Epidermal melanocyte (primary cell): Measurements from ENCODE around the gene LHX4.

Experiments
- DNase-seq: peaks from one replicate; pipeline ENCODE4 v3.0.0; 2011; ENCODE audit warnings: low spot score; ENCODE audit not compliant: insufficient read length

Gene LHX4

DNA sequence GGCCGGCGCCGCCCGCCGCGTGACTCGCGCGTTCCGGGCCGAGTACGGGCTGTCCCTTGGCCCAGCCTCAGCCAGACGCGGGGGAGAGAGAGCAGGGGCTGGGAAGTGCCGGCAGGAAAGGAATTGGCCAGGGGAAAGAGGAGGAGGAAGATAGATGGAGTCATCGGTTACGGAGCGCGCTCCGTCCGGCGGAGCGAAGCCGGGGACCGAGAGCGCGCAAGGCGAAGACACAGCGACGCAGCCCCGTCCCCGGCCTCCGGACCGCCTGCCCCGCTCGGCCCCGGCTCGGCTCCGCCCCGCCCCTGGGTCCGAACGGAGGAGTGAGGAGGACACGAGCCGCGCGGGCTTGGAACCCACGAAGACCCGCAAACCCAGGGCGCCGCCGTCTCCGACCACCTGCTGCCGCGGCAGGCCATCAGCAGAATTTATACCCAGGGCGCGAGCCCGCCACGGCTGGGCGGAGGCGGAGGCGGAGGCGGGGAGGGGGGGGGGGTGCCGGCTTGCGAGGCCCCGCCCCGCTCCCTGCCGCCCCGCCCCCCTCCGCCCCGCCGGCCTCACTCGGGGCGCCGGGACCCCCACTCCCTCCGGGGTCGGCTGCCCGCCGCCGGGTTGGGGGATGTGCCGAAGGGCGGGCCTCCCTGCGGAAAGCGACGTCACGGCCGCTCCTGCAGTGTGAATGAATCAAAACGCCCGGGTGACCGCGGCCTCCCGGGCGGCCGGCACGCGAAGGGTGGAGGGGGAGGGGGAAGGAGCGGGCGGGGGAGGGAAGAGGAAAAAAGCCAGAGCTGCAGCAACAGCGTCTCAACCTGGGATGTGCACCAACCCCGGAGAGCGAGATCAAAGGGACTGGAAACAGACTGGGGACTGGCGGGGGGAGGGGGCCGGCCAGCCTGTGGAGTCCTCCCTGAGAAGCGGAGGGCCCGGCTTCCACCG lies at the start of gene LHX4:
LHX4 (plus strand) TSS at position 782 of the 933 bp plus-strand sequence. CDS start 266 bp downstream, outside the sequence.
- DNase-seq = no peak

DNA sequence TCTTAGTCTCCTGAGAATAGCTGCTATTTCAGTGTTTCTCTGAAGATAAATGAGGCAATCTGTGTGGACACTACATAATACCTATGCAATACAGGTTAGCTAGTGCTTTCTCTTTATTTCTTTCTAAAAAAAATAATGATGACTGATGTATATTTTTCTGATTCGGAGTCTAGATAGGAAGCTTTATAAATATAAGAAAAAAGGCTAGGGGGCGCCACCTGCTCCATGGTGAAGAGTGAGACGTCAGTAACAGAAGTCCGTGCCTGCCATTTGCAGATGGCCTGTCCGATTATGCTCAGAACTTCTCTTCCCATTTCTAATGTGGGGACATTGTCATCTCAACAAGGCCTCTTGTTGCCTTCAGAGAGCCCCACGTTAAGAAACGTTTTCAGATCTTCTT lies 49.0 kb upstream of the LHX4 start:
- no peak for DNase-seq

DNA sequence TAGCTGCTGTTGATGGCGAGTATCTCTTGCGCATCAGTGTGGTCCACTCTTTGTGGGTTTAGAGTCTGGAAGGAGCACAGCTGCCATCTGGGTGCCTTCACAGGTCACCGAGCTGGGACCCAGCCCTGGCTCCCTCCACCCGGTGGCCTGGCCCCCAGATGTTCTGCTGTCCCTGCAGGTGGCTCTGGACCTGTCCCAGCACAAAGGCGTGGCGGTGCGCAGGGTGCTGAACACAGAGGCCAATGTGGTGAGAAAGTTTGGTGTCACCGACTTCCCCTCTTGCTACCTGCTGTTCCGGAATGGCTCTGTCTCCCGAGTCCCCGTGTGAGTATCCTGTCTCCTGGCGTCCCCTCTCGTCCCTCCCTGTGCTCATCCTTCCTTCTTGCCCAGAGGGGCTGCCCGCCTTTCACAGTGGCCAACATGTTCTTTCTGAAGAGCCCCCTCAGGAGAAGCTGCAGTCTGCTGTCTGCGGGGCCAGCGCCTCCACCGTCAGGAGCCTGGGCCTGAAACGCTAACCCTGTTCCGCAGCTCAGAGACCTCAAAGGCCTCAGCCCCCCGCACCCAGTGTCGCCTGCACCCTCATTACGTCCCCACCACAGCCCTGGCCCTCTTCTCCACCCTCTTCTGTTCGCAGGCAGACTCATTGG lies 47.9 kb upstream of the LHX4 start:
- DNase-seq = no peak

DNA sequence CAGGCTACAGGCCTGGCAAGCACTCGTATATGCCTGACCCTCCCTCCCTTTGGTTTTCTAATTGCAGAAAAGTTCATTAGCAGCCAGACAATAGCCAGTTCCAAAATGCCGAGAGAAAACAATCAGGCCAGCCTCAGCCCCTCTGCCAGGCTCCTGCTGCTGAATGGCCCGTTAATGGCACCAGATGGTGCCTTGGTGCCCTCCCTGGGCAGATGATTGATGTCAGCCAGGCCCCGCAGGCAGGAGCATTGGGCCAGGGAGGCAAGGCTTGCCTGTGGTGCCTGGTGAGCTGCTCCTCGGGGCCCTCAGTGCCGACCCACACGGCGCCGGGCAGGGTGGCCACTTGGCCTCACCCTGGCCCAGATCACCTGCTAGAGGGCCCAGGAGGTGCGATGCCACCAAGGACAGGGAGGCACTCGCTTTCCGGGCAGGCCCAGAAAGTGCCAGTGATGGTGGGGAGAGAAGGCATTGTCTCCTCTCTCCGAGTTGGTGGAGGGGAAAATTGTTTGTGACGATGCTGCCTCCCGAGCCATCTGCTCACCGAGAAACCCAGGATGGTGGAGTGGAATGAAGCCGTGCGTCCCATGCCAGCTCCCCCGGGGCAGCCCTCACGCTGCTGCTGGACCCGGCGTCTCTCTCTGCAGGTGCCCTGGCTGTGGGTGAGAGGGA lies 47.3 kb upstream of the LHX4 start:
- no peak for DNase-seq

DNA sequence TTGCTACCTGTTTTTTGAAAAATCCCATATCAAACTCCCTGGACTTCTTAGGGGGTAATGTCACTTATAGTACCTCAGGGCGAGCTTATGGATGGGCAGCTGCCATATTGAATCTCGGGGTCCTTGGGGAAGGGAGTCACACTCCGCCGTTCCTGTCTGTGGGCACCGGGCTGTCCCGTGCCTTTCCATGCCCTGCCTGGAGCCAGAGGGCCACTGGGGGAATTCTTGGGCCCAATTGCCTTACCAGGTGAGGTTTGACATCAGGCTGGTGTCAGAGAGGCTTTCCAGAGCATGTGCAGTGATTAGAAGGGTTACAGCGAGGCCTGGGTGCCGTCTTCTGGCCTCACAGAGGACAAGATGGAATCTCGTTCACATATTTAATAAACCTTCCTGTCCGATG lies 46.6 kb upstream of the LHX4 start:
- no peak for DNase-seq

DNA sequence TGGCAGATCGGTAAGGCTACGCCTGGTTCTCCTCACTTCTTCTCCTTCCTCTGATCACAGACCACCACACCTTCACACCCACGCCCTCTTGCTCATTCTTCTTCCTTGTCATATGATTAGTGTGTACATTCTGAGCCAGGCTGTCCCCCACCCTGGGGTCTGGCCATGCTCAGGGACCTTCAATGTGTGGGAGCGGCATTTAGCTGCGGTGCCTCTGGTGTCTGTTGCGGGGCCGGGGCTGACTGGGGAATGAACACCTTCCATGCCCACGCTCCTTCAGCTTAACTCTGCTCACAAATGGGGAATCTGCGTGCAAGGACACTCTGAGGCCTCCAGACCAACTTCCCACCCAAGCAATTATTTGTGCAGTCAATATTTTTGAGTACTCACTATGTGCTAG lies 46.0 kb upstream of the LHX4 start:
- no peak for DNase-seq

DNA sequence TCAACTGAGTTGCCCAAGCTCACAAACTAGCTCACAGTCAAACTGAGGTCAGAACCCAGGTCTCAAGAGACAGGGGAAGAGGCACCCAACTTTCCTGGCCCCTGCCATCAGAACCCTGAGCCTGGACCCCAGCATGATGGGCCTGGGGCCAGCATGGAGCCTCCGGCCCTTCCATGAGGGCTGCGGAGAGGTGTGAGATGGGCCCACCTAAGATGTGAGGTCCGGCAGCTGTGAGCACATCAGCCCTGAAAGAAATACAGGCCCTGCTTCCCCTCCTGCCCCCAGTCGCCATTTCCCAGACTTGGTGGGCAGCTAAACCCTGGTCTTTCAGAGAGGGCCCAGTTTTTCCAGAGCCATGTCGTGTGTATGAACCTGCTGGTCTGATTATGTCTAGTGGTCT lies 44.8 kb upstream of the LHX4 start:
- DNase-seq = no peak

DNA sequence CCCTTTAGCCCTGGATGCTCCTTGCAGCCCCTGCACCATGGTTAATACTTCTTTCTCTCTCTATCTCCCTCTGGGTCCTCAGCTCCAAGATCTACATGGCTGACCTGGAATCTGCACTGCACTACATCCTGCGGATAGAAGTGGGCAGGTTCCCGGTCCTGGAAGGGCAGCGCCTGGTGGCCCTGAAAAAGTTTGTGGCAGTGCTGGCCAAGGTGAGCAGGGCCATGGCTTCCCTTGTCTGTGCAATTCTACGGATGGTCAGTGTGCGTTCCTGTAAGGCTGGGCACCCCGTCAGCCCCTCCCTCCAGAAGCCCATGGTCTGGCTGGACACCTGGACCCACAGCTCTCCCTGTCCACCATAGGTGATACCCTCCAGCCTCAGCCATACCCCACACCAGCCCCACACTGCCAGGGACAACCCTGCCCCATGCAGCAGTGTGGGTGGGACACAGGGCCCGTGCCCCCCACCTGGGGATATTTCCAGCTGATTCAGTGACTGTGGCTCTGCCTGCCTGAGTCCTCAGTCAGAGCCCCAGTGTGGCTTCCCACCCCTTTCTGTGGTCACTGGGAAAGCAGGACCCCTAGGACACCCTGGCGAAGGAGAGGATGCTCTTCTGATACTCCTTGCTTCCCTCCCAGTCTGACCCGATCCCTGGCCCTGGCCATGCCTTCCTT lies 44.0 kb upstream of the LHX4 start:
- no peak for DNase-seq

DNA sequence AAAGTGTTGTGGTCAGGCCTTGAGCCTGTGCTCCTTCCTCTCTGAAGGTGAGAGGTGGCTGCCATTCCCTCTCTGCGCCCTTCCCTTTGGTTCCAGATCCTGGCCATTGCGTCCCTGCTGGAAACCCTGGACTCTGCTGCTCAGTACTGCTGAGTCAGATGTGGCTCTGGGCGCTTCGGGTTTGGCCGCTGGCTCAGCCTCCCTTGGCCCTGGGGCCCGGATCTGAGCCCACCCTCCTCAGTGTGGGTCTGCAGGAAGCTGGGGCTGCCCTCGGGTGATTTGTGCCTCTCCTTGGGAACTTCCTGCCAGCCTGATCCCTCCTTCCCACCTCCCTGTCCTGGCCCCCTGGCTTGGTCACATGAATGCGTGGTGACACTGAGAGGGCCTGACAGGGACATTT lies 43.2 kb upstream of the LHX4 start:
- no peak for DNase-seq

DNA sequence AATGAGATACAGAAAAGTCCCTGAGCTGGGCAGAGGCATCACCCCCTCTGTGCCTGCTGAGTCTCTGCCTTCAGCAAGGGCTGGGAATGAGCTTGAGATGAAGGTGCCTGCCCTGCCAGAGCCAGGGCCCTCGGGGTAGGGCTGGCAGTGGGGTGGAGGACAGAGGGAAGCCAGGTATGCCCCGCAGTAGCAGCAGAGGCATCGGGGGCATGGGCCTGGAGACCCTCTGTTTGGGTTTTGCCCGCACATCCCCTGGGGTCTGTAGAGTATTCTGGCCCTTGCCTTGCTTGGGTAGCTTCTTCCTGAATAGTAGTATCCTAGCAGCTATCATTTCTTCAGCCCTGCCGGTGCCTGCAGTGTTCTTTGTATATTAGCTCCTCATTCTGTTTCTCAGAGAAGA lies 42.4 kb upstream of the LHX4 start:
- DNase-seq = no peak

DNA sequence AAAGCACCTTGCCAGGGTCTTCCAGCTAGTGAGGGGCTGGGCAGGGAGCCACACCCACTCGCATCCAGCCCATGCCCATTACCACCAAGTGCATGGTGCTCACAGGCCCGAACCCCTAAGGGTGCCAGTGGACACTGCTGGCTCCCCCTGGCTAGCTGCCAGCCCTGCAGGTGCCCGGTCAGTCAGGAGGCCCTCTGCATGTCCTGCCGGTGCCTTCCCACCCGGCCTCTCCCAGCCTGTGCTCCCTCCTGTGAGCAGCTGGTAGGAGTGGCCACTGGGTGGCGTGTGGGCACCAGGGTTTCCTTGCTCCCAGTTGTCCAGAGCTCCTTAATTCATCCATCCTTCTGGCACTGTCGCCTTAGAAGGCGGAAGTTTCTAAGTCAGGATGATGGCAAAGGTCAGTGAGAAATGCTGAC lies 42.0 kb upstream of the LHX4 start:
- DNase-seq = peak; percentile 78

DNA sequence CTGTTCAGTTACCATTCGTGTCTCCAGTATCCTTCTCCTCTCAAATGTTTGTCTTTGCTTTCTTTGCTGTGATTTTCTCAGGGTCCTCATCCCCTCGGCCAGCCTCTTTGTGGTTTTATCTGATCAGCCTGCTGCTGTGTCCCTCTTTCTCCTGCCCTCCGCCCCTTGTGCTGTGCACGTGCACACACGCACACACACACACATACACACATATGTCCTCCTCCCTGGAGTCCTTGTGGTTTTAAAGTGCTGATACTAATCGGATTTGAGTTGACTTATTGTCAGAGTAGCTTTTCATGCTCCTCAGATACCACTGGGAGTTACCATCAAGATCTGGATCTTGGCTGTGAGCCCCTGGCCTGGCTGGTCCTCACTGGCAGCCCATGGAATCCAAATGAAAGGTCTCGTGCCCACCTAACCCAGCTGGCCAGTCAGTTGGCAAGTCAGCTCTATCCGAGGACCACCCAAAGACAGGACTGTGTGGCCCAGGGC lies 41.3 kb upstream of the LHX4 start:
- no peak for DNase-seq

DNA sequence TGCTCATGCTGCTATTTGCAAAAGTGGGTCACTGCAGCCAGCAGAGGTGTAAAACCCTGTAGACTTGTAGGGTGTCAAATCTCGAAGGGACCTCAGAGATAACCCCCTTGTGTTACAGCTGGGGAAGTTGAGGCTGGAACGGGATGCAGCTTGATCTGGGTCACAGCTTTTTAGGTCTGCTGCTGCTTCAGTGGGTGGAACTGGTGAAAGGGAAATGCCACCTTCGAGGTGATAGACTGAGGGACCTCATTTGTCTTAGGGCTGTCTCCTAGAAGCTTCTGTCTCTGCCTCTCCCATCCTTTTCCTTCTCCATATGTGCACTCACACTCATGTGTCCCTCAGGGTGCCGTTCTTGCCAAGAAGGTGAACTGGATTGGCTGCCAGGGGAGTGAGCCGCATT lies 40.0 kb upstream of the LHX4 start:
- DNase-seq = no peak

DNA sequence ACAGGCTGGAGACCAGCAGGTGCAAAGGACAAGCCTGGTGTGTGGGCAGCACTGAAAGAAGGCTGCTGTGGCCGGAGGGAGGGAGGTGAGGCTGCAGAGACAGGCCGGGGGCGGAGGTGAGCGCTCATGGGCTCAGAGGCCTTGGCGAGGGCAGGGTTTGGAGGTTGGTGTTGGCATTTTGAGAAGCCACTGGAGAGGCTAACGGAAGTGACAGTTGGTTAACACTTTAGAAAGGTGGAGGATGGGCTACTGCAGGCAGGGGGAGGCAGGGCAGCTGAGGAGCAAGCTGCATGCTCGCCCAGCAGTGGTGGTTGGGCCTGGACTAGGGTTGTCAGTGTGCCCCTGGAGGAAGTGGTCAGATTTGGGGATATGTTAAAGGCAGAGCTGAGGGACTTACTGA lies 37.9 kb upstream of the LHX4 start:
- no peak for DNase-seq

DNA sequence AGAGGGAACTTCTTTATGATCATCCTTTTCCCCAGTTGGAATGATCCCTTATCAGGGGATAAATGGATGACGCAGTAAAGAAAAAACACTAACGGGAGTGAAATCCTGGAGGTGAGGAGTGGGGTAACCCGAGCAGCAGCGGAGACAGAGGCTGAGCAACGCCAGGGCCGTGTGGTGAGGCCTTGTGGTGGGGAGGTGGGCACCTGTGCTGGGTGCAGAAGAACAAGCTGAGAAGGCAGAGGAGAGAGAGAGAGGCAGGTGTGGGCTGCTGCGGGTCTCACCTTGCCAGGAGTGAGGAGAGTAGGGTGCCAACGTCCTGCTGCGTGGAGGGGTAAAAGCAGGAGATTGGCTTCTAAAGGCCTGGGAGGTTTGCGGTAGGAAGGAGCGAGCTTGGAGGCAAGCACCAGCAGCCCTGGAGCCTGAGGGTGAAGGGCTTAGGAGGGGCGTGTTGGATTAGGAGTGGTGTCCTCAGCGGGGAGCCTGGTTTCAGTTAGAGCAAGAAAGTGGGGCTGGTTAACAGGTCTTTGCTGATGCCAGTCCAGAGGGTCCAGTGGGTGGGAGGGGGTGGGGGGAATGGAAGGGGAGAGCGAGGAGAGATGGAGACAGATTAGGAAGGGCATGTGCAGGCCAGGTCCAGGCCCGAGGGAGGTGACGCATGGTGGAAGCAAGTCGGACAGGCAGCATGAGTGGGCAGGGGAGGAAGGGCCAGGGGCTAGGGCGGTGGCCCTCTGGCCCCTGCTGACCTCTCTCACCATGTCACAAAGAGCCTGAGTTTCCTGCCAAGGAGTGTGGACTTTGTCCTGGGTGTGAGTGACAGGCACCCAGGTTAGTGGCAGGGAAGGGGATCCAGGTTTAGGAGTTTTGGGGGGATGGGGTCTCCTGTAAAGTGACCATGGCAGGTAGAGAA lies 36.7 kb upstream of the LHX4 start:
- DNase-seq = no peak

DNA sequence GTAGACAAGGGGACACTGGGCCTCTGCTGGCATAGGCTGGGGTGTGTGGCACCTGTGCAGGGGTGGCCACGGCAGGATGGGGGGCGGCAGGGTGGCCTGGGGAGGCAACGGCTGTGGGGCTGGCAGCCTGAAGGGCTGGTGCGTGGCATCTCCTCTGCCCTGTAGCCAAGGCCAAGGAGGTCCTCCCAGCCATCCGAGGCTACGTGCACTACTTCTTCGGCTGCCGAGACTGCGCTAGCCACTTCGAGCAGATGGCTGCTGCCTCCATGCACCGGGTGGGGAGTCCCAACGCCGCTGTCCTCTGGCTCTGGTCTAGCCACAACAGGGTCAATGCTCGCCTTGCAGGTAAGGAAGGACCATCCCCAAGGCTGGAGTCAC lies 36.0 kb upstream of the LHX4 start:
- no peak for DNase-seq

DNA sequence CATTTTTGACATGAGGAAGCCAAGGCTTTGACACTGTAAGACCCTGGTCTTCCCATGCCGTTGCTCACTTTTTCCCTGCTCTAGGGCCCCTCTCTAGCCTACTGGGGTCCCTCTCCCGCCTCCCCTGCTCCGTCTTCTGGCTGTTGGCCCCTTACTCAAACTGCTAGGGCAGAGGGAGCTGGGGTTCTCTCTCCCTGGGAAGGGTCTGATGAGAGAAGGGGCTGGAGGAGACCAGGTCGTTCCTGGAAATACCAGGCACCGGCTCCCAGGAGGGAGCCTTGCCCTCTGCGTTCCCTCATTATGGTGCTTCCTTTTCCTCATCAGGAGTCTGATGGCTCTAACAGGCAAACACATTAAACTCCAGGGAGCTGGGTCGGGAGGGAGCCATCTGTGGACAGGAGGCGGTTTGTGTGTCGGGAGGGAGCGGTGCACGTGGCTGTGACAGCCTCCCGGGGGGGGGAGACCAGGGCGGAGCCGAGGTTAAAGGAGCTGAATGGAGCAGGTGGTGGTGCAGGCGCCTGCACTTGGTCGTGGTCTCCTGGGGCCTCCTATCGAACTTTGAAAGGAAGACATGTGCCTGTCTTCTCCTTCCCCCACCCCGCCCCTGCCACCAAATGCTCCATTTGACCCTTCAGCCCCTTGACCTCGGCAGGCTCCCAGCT lies 35.4 kb upstream of the LHX4 start:
- DNase-seq = no peak

DNA sequence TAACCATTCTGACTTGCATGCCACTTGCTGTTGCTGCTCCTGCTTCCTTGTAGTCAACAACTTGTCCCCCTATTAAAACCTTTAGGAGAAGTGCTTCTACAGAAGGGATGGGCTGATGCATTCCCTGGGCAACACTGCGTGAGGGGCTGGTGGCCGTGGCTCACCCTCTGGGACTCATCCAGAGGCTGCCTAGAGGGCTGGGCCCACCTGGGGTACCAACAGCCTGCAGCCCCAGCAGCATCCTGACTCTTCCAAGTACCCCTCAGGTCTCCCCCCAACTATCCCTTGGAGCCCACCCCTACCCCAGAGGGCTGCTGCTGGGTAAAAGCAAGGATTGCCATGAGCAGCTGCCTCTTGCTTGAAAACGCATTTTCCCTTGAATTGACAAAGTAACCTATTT lies 34.7 kb upstream of the LHX4 start:
- no peak for DNase-seq

DNA sequence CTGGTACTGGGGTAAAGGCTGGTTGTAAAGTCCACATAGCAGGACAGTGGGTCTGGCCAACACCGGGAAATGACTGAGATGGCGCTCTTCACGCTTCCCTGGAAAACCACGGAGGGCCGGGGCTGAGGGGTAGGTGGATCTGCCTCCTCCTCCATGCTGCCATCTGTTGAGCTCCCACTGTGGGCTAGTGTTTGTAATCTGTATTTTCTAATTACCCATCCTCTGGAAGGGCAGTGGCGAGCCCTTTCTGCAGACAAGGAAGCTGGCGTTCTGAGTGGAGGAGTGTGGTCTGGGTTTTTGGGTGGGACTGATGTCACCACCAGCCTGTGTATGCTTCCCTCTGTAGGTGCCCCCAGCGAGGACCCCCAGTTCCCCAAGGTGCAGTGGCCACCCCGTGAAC lies 34.1 kb upstream of the LHX4 start:
- no peak for DNase-seq

DNA sequence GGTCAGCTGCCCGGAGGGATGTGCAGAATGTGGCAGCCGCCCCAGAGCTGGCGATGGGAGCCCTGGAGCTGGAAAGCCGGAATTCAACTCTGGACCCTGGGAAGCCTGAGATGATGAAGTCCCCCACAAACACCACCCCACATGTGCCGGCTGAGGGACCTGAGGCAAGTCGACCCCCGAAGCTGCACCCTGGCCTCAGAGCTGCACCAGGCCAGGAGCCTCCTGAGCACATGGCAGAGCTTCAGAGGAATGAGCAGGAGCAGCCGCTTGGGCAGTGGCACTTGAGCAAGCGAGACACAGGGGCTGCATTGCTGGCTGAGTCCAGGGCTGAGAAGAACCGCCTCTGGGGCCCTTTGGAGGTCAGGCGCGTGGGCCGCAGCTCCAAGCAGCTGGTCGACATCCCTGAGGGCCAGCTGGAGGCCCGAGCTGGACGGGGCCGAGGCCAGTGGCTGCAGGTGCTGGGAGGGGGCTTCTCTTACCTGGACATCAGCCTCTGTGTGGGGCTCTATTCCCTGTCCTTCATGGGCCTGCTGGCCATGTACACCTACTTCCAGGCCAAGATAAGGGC lies 33.5 kb upstream of the LHX4 start:
- DNase-seq = no peak
